ENCODE measurements around the gene LCN15.
A peak's percentile ranks its signal among the peaks of the same experiment; 100 is the strongest.
"Not testable (repeated sequence)": the region's sequence is repeated elsewhere in the genome, so short reads cannot be mapped to it uniquely, and the experiment has no call there.

Gene LCN15

DNA sequence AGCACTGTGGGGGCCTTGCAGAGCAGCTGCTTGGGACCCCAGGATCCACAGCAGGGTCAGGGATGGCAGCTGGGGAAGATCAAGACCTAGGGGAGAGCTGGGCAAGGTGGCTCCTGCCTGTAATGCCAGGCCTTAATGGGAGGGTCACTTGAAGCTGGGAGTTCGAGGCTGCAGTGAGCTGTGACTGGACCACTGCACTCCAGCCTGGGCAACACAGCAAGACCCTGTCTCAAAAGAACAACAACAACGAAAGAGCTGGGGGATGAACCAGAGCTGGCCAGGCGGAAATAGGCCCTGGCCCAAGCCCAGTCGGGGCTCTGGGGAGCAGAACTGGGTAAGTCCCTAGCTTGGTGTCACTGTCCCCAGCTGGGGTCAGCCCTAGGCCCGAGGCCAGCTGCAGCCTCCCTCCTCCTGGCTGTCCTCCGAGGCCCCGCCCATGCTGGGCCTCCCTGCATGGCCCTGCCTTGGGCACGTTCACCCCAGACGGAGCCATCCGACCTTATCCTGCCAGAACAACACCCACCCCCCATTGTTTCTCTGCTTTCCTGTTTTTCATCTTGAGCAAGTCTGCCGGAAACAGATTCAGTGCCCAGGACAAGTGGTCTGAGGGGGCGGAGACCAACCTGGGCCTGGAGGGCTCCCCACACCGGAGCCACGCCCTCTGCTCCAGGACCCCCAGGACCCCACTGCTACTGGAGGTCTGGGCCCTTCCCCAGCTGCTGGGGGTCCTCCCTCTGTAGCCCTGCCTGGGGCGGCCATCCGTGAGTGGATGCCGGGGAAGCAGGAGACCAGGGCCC is 50.0 kb downstream of the LCN15 start:
- H3K27ac ChIP-seq: peak overlapping the region in 10 of 11 experiments; percentile 55 to 91 (median 89); a peak in 20 of 22 replicates
- H3K9me3 ChIP-seq (replicated peaks in 1 of 11): no peaks in the 10 kb centered on the region
- H4K20me1 ChIP-seq: peaks cover 1 to 64% (median 21%) of the 10 kb centered on the region in 11 experiments; a peak in 20 of 22 replicates
- peak overlapping the region in 9 of 10 experiments; percentile 2 to 91 (median 79); a peak in 17 of 20 replicates for H3K4me3 ChIP-seq
- peaks cover 0 to 35% (median 6%) of the 10 kb centered on the region in 11 experiments; a peak in 9 of 22 replicates for H3K36me3 ChIP-seq
- TF ChIP-seq Cebpa-rat (IDR thresholded peaks at IDR 0.05): no peak
- peak overlapping the region; percentile 82 to 100 (median 98) for H3K4me2 ChIP-seq
- peaks cover 39 to 88% (median 77%) of the 10 kb centered on the region in 10 experiments for H3K4me1 ChIP-seq
- peak overlapping the region; percentile 55 to 96 (median 91); a peak in 20 of 22 replicates for H3K9ac ChIP-seq
- peaks cover 0 to 15% (median 0%) of the 10 kb centered on the region in 11 experiments; a peak in 2 of 22 replicates for H3K27me3 ChIP-seq

DNA sequence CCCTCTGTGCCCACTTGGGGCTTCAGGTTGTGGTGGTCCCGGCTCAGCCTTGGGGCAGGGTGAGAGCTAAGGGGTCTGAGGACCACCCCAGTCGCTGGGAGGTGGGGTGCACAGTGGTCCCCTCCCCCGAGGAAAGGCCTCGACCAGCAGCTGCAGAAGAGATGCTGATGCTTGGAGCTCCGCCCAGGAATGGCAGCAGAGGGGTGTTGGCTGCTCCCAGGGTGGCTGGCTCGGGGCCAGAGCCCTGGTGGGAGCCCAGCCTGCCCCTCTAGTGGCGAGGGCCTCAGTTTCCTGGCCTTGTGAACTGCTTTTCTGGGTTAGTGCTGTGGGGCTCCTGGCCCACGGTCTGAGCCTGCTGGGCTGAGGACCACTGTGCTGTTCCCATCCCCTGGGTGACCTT is 50.8 kb downstream of the LCN15 start:
- H3K4me3 ChIP-seq: peak overlapping the region; percentile 50 to 91 (median 76); a peak in 19 of 20 replicates
- peaks cover 31 to 88% (median 77%) of the 10 kb centered on the region in 10 experiments for H3K4me1 ChIP-seq
- peak overlapping the region; percentile 82 to 100 (median 98) for H3K4me2 ChIP-seq
- peaks cover 0 to 57% (median 14%) of the 10 kb centered on the region in 11 experiments; a peak in 16 of 22 replicates for H4K20me1 ChIP-seq
- H3K27ac ChIP-seq: peak overlapping the region in 10 of 11 experiments; percentile 55 to 91 (median 89); a peak in 19 of 22 replicates
- peaks cover 0 to 15% (median 0%) of the 10 kb centered on the region in 11 experiments; a peak in 2 of 22 replicates for H3K27me3 ChIP-seq
- no peaks in the 10 kb centered on the region for H3K9me3 ChIP-seq (replicated peaks in 1 of 11)
- peaks cover 0 to 33% (median 6%) of the 10 kb centered on the region in 11 experiments; a peak in 9 of 22 replicates for H3K36me3 ChIP-seq
- H3K9ac ChIP-seq: peak overlapping the region in 10 of 11 experiments; percentile 70 to 96 (median 92); a peak in 19 of 22 replicates
- TF ChIP-seq Cebpa-rat (IDR thresholded peaks at IDR 0.05): no peak

DNA sequence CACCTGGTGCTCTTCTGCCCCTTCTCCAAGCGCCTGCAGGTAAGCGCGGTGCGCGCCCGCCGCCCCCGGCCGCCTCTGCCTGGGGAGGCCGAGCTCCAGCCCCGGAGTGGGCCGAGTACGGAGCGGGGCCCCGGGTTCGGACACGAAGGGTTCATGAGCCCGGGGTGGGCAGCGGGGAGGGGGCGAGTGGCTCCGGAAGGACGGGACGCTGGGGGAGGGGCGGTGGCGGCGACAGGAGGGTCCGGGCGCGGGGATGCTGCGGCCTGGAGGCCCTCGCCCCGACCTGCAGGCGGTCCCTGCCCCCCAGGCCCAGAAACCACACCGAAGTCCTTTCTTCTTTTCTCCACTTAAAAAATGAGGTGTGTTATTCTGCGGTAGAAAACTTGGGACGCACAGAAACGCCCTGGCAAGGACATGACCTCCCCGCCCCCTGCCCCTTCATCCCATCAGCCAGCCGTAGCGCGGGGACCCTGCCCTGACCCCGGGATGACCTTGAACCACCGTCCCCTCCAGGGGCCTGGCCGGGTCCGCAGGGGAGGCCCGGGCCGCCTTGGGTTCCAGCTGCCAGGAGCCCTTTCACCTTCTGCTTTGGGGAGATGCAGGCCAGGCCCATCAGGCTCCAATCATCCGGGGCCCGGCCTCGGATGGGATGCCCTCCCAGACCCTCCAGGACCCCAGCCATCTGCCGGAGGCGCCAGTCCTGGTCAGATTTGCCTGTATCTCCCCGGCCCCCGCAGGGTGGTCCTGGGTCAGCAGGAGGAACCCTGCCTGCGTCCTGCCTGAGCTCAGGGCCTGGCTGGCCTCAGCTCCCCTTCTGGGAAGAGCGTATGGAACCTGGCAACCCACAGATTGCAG is 51.4 kb downstream of the LCN15 start:
- no peak for TF ChIP-seq Cebpa-rat (IDR thresholded peaks at IDR 0.05)
- Histone ChIP-seq H3K27me3 (peaks cover 0 to 15% (median 0%) of the 10 kb centered on the region in 11 experiments; a peak in 2 of 22 replicates), H3K4me3 (peak overlapping the region; percentile 50 to 91 (median 76)), H3K9ac (peak overlapping the region; percentile 70 to 96 (median 91)), H3K36me3 (peaks cover 0 to 29% (median 6%) of the 10 kb centered on the region in 11 experiments; a peak in 9 of 22 replicates), H3K9me3 (replicated peaks in 1 of 11) (no peaks in the 10 kb centered on the region), H3K4me1 (peaks cover 34 to 88% (median 77%) of the 10 kb centered on the region in 10 experiments), H4K20me1 (peaks cover 0 to 50% (median 10%) of the 10 kb centered on the region in 11 experiments; a peak in 12 of 22 replicates), H3K4me2 (peak overlapping the region; percentile 82 to 100 (median 98)), H3K27ac (peak overlapping the region in 10 of 11 experiments; percentile 55 to 91 (median 89); a peak in 20 of 22 replicates)

DNA sequence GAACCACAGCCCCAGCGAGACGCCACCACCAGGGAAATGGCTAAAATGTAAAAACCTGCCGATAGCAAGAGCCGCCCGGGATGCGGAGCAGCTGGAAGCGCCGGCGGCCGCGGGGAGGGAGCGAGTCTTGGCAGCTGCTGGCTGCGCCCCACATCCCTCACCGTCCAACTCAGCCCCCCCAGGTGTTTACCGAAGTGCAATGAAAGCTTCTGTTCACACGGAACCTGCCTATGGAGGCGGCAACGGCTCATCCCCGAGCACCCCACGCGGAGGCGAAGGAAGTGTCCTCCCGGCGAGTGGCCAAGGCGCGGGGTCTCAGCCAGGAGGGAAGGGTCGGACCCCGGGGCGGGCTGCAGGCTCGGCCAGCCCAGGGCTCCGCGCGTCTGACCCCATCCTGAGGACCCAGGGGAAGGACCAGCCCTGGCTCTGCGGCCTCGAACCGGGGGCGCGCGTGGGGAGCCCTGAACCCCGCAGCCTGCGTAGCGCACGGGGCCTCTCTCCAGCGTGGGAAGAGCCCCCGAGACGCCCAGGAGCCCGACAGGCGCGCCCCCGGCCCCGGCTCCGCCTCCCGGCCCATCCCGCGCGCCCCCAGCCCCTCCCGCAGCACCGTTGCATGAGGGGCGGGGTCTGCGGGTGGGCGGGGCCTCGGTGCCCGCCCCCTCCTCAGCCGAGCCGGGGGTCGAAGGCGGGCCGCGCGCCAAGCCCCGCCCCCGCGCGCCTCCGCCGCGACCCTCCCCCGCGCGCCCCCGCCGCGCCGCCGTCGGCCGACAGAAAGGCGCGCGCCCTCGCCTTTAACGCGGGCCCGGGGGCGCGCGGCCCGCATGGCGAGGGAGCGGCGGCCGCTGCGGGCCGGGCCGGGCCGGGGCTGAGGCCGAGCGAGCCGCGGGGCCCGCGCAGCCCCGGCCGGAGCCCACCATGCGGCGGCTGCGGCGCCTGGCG is 52.3 kb downstream of the LCN15 start, which contains the start of gene DIPK1B:
TSS of gene DIPK1B (plus strand) at position 822 of the 939 bp plus-strand sequence. CDS start at position 916, 94 bp downstream.
- H3K27ac ChIP-seq: peak within 1 kb of the TSS in 10 of 11 experiments; percentile 55 to 91 (median 89); a peak in 20 of 22 replicates

DNA sequence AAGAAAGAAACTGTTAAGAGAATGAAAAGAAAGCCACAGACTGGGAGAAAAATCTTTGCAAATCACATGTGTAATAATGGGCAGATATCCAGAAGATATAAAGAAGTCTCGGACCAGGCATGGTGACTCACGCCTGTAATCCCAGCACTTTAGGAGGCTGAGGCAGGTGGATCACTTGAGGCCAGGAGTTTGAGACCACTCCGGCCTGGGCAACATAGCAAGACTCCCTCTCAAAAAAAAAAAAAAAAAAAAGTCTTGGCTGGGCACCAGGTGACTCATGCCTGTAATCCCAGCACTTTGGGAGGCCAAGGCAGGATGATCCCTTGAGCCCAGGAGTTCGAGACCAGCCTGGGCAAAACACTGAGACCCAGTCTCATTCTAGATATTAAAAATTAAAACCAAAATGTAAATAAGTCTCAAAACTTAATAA is 53.1 kb downstream of the LCN15 start:
- Histone ChIP-seq H4K20me1 (peaks cover 0 to 33% (median 0%) of the 10 kb centered on the region in 11 experiments; a peak in 7 of 22 replicates), H3K36me3 (peaks cover 0 to 16% (median 6%) of the 10 kb centered on the region in 11 experiments; a peak in 9 of 22 replicates), H3K4me3 (peak overlapping the region in 2 of 10 experiments; percentile 50 to 62; a peak in 3 of 20 replicates), H3K4me2 (peak overlapping the region in 10 of 11 experiments; percentile 82 to 100 (median 96); a peak in 19 of 22 replicates), H3K4me1 (peaks cover 39 to 88% (median 74%) of the 10 kb centered on the region in 10 experiments), H3K27me3 (peaks cover 0 to 15% (median 0%) of the 10 kb centered on the region in 11 experiments; a peak in 2 of 22 replicates)
- H3K9me3 ChIP-seq (replicated peaks in 1 of 11); H3K27ac ChIP-seq; H3K9ac ChIP-seq: not testable (repeated sequence)

More for the DNA sequence above, 52.3 kb downstream of the LCN15 start, which contains the start of gene DIPK1B:
- peak within 1 kb of the TSS; percentile 70 to 96 (median 91) for H3K9ac ChIP-seq
- peak within 1 kb of the TSS; percentile 50 to 91 (median 76) for H3K4me3 ChIP-seq
- peaks cover 0 to 41% (median 8%) of the 10 kb centered on the region in 11 experiments; a peak in 8 of 22 replicates for H4K20me1 ChIP-seq
- H3K27me3 ChIP-seq: peaks cover 0 to 15% (median 0%) of the 10 kb centered on the region in 11 experiments; a peak in 2 of 22 replicates
- H3K4me1 ChIP-seq: peaks cover 39 to 88% (median 77%) of the 10 kb centered on the region in 10 experiments
- H3K9me3 ChIP-seq (replicated peaks in 1 of 11): no peaks in the 10 kb centered on the region
- H3K4me2 ChIP-seq: peak within 1 kb of the TSS; percentile 82 to 100 (median 98)
- TF ChIP-seq Cebpa-rat (IDR thresholded peaks at IDR 0.05): no peak
- H3K36me3 ChIP-seq: peaks cover 0 to 24% (median 6%) of the 10 kb centered on the region in 11 experiments; a peak in 9 of 22 replicates

DNA sequence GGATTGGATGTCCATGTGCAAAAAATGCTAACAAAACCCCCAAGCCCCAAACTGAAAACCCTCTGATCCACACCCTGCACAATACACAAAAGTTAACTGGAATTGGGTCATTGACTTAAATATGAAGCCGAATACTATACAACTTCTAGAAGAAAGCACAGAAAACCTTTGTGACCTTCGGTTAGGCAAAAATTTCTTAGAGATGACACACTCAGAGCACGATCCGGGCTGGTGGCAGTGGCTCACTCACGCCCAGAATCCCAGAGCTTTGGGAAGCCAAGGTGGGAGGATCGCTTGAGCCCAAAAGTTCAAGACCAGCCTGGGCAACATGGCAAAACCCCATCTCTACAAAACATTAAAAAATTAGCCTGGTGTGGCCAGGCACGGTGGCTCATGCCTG is 53.8 kb downstream of the LCN15 start:
- H3K27me3 ChIP-seq: peaks cover 0 to 15% (median 0%) of the 10 kb centered on the region in 11 experiments; a peak in 2 of 22 replicates
- H3K27ac ChIP-seq: no peak overlapping the region
- peaks cover 44 to 88% (median 73%) of the 10 kb centered on the region in 10 experiments for H3K4me1 ChIP-seq
- peaks cover 0 to 27% (median 0%) of the 10 kb centered on the region in 11 experiments; a peak in 6 of 22 replicates for H4K20me1 ChIP-seq
- no peaks in the 10 kb centered on the region for H3K9me3 ChIP-seq (replicated peaks in 1 of 11)
- H3K9ac ChIP-seq: no peak overlapping the region
- peaks cover 0 to 9% (median 0%) of the 10 kb centered on the region in 11 experiments; a peak in 4 of 22 replicates for H3K36me3 ChIP-seq
- H3K4me2 ChIP-seq: no peak overlapping the region
- no peak overlapping the region for H3K4me3 ChIP-seq
- TF ChIP-seq Cebpa-rat (IDR thresholded peaks at IDR 0.05): no peak
